DOHH2 (cell line): ENCODE data around the gene UVRAG.

Source experiments
- H3F3A ChIP-seq: fragments of 200-600 bp; sonication (generic), shearing (Covaris generic); 2 replicates; pipeline ENCODE4 v1.6.0; 2016; ENCODE audit warnings: antibody characterized with exemption, mild to moderate bottlenecking; ENCODE audit not compliant: control insufficient read depth, insufficient read depth
- H3K27ac ChIP-seq: fragments of 200-600 bp; sonication (generic); 2 replicates; pipeline ENCODE4 v1.5.1; 2014; ENCODE audit warnings: low read depth, mild to moderate bottlenecking, low read length, moderate library complexity
- H3K27me3 ChIP-seq: fragments of 200-600 bp; sonication (generic); 2 replicates; pipeline ENCODE4 v1.6.1; 2014; ENCODE audit warnings: mild to moderate bottlenecking, low read length, mixed read lengths; ENCODE audit not compliant: control insufficient read depth
- H3K36me3 ChIP-seq: fragments of 200-600 bp; sonication (generic); 2 replicates; pipeline ENCODE4 v1.6.1; 2014; ENCODE audit warnings: mild to moderate bottlenecking, low read length, moderate library complexity, mixed read lengths; ENCODE audit not compliant: control insufficient read depth
- H3K4me1 ChIP-seq: fragments of 200-600 bp; sonication (generic); 2 replicates; pipeline ENCODE4 v1.6.1; 2014; ENCODE audit warnings: mild to moderate bottlenecking, low read length, mixed read lengths; ENCODE audit not compliant: control insufficient read depth
- H3K4me2 ChIP-seq: fragments of 200-600 bp; sonication (generic); 2 replicates; pipeline ENCODE4 v1.6.0; 2014; ENCODE audit warnings: mild to moderate bottlenecking, low read length, moderate library complexity
- H3K4me3 ChIP-seq: fragments of 200-600 bp; sonication (generic); 2 replicates; pipeline ENCODE4 v1.5.1; 2014; ENCODE audit warnings: mild to moderate bottlenecking, low read length, mixed read lengths
- H3K79me2 ChIP-seq: fragments of 200-600 bp; sonication (generic); 2 replicates; pipeline ENCODE4 v1.6.1; 2014; ENCODE audit warnings: mild to moderate bottlenecking, low read length, mixed read lengths; ENCODE audit not compliant: control insufficient read depth
- H3K9me2 ChIP-seq: fragments of 200-600 bp; sonication (generic); replicated peaks from 2 replicates; pipeline ENCODE4 v1.6.1; 2014; ENCODE audit warnings: mild to moderate bottlenecking, low read length, mixed read lengths; ENCODE audit not compliant: control insufficient read depth
- H3K9me3 ChIP-seq: fragments of 200-600 bp; sonication (generic); 2 replicates; pipeline ENCODE4 v1.6.1; 2014; ENCODE audit warnings: antibody characterized with exemption, low read length, mixed read lengths; ENCODE audit not compliant: control insufficient read depth, insufficient read depth
- H4K20me1 ChIP-seq: fragments of 200-600 bp; sonication (generic); 2 replicates; pipeline ENCODE4 v1.6.0; 2014; ENCODE audit warnings: low read depth, mild to moderate bottlenecking, antibody characterized with exemption, low read length, moderate library complexity; ENCODE audit not compliant: control insufficient read depth, insufficient read depth
- CTCF ChIP-seq: fragments of 200-600 bp; sonication (generic); IDR thresholded peaks from one replicate; pipeline ENCODE4 v1.5.1; 2014; ENCODE audit warnings: antibody characterized with exemption, mild to moderate bottlenecking, low read depth, low read length; ENCODE audit not compliant: poor library complexity, severe bottlenecking
- EZH2phosphoT487 ChIP-seq: fragments of 200-600 bp; sonication (generic); IDR thresholded peaks from 2 replicates; pipeline ENCODE4 v1.6.1; 2017; ENCODE audit warnings: borderline replicate concordance, mild to moderate bottlenecking, antibody characterized with exemption, low read length, moderate library complexity, mixed read lengths

Gene UVRAG

GRCh38 chr11:75856912-75857311, 41.9 kb downstream of the UVRAG start:
- TF ChIP-seq EZH2phosphoT487 (no peak), CTCF (no peak)
- Histone ChIP-seq H3K79me2 (peaks cover 96% of the 10 kb centered on the region), H3K4me2 (no peak overlapping the region)

DNA sequence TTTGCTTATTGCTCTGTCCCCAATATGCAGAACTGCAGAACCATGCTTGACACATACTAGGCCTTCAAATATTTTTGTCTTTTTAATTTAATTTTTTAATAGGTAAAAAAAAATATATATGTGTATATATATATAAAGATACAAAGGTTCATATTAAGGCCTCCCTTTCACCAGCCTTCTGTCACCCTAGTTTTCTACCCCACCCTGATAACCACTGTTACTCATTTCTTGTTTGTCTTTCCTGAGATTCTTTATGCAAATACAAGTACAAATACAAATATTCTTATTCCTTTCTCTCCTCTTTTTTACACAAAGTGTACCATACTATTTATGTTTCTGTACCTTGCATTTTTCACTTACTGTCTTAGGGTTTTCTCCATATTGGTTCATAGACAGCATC, 43.0 kb downstream of the UVRAG start:
- H3K4me3 ChIP-seq, result no peak overlapping the region
- peaks cover 80% of the 10 kb centered on the region for H3K36me3 ChIP-seq
- peaks cover 12% of the 10 kb centered on the region for H3K4me1 ChIP-seq
- peaks cover 14% of the 10 kb centered on the region for H3F3A ChIP-seq
- peaks cover 16% of the 10 kb centered on the region; the same call in 1 of the 2 replicates for H4K20me1 ChIP-seq
- no peak overlapping the region for H3K27ac ChIP-seq
- no peaks in the 10 kb centered on the region for H3K9me2 ChIP-seq
- H3K9me3 ChIP-seq, result no peaks in the 10 kb centered on the region
- H3K4me2 ChIP-seq, result no peak overlapping the region
- H3K79me2 ChIP-seq, result peaks cover 95% of the 10 kb centered on the region
- H3K27me3 ChIP-seq, result no peaks in the 10 kb centered on the region
- no peak for TF ChIP-seq EZH2phosphoT487
- TF ChIP-seq CTCF, result no peak

More at GRCh38 chr11:75856912-75857311, 41.9 kb downstream of the UVRAG start:
- Histone ChIP-seq H3K4me3 (no peak overlapping the region), H3K4me1 (peaks cover 12% of the 10 kb centered on the region), H3F3A (peaks cover 14% of the 10 kb centered on the region), H3K27me3 (no peaks in the 10 kb centered on the region), H4K20me1 (peaks cover 16% of the 10 kb centered on the region; the same call in 1 of the 2 replicates), H3K36me3 (peaks cover 80% of the 10 kb centered on the region), H3K27ac (no peak overlapping the region), H3K9me3 (no peaks in the 10 kb centered on the region), H3K9me2 (no peaks in the 10 kb centered on the region)

GRCh38 chr11:75858613-75859012, 43.6 kb downstream of the UVRAG start:
- peaks cover 82% of the 10 kb centered on the region for H3K36me3 ChIP-seq
- peaks cover 17% of the 10 kb centered on the region for H3F3A ChIP-seq
- no peaks in the 10 kb centered on the region for H3K9me2 ChIP-seq
- peaks cover 96% of the 10 kb centered on the region for H3K79me2 ChIP-seq
- peaks cover 12% of the 10 kb centered on the region for H3K4me1 ChIP-seq
- H4K20me1 ChIP-seq, result peaks cover 16% of the 10 kb centered on the region; the same call in 1 of the 2 replicates
- H3K27me3 ChIP-seq, result no peaks in the 10 kb centered on the region
- TF ChIP-seq EZH2phosphoT487 (no peak), CTCF (no peak)
- no peaks in the 10 kb centered on the region for H3K9me3 ChIP-seq
- no peak overlapping the region for H3K4me3 ChIP-seq
- H3K27ac ChIP-seq, result no peak overlapping the region
- no peak overlapping the region for H3K4me2 ChIP-seq

DNA sequence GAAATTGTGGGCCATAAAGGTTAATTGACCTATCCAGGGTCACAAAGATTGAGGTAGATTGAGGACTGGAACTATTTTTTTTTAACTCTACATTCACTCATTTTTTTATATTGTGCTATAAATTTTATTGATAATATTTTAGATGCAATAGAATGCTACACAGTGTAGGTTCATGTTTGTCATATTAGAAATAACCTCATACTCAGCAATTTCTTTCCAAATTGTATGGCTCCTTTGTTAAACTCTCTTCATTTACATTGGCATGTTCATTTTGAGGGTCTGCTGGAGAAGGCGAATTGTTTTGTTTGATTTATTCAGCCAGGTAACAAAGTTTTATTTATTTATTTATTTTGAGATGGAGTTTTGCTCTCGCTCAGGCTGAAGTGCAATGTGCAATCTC, 44.6 kb downstream of the UVRAG start:
- Histone ChIP-seq H3K27me3 (no peaks in the 10 kb centered on the region), H3K4me1 (peaks cover 15% of the 10 kb centered on the region), H3K27ac (no peak overlapping the region), H3K4me3 (no peak overlapping the region), H4K20me1 (peaks cover 16% of the 10 kb centered on the region; the same call in 1 of the 2 replicates), H3K9me2 (no peaks in the 10 kb centered on the region), H3K36me3 (peaks cover 82% of the 10 kb centered on the region), H3K4me2 (no peak overlapping the region), H3K79me2 (peaks cover 96% of the 10 kb centered on the region), H3F3A (peaks cover 20% of the 10 kb centered on the region), H3K9me3 (no peaks in the 10 kb centered on the region)
- TF ChIP-seq EZH2phosphoT487 (no peak), CTCF (no peak)
